B cell (primary cell): ENCODE data around the gene ALKBH5. TPM values are rescaled to one million over a fixed set of nuclear protein-coding genes. Genes with fewer than 3 reads are reported as not detected.

Source experiments
- ATAC-seq: fragments of 200-7000 bp; cut with Tn5 transposase; one replicate; pipeline ENCODE4 v1.10.0; 2021; ENCODE audit warnings: low read depth, mild to moderate bottlenecking, moderate number of reproducible peaks, moderate library complexity
- CTCF ChIA-PET: fragments of 350-600 bp; sonication (Branson Sonifier 250); formaldehyde crosslinking; loops from one replicate; lab custom pipeline; 2021; ENCODE audit warnings: antibody characterized with exemption, inconsistent platforms; lab: Charles Lee
- POLR2A ChIA-PET: fragments of 350-600 bp; sonication (Branson Sonifier 250); formaldehyde crosslinking; loops from one replicate; lab custom pipeline; 2021; ENCODE audit warnings: antibody characterized with exemption; lab: Charles Lee
- DNase-seq: peaks from one replicate; pipeline ENCODE4 v3.0.0; 2013
- H2AFZ ChIP-seq: 2 replicates; pipeline ENCODE4 v1.6.1; 2012; ENCODE audit warnings: mild to moderate bottlenecking, low read depth, low read length; ENCODE audit not compliant: insufficient read depth, poor library complexity, severe bottlenecking
- H3K27ac ChIP-seq, 2 donors: 1 replicate in 1 of 2; 2 replicates in 1 of 2; pipeline ENCODE4 v1.5.1; 2012 to 2013; ENCODE audit warnings: low read length in 2 of 2, mild to moderate bottlenecking in 2 of 2, moderate library complexity in 1 of 2
- H3K27me3 ChIP-seq, 4 experiments: fragments of 200-600 bp in 1 of 4; sonication (generic) in 1 of 4; replicated peaks in 1 of 4; 1 replicate in 2 of 4; 2 replicates in 2 of 4; pipeline versions ENCODE4 v1.6.1 to v1.7.0; 2013 to 2016; ENCODE audit warnings: low read length in 3 of 4, mild to moderate bottlenecking in 2 of 4, mixed read lengths in 1 of 4, moderate library complexity in 1 of 4; ENCODE audit not compliant: insufficient read depth in 4 of 4, control insufficient read depth in 3 of 4; ENCODE audit errors: control extremely low read depth in 1 of 4
- H3K36me3 ChIP-seq, 2 experiments: replicated peaks in 1 of 2; 1 replicate in 1 of 2; 2 replicates in 1 of 2; pipeline versions ENCODE4 v1.6.1 to v1.7.1; 2013; ENCODE audit warnings: low read length in 1 of 2; ENCODE audit not compliant: insufficient read depth in 2 of 2, control insufficient read depth in 1 of 2; ENCODE audit errors: control extremely low read depth in 1 of 2, extremely low read depth in 1 of 2
- H3K4me1 ChIP-seq, 2 donors: fragments of 200-600 bp in 1 of 2; sonication (generic) in 1 of 2; 1 replicate in 1 of 2; 2 replicates in 1 of 2; pipeline versions ENCODE4 v1.5.1 to v1.6.1; 2013 to 2017; ENCODE audit warnings: low read length in 2 of 2; ENCODE audit not compliant: control insufficient read depth in 2 of 2, insufficient read depth in 2 of 2
- H3K4me2 ChIP-seq: replicated peaks from 2 replicates; pipeline ENCODE3; 2012; ENCODE audit warnings: mild to moderate bottlenecking, low read depth, low read length; ENCODE audit not compliant: poor library complexity, severe bottlenecking
- H3K4me3 ChIP-seq, 5 experiments: fragments of 200-600 bp in 1 of 5; sonication (generic) in 1 of 5; 1 replicate in 3 of 5; 2 replicates in 2 of 5; pipeline versions ENCODE4 v1.5.1 to v1.7.0; 2011 to 2016; ENCODE audit warnings: low read length in 4 of 5, mild to moderate bottlenecking in 4 of 5, low read depth in 2 of 5, control low read depth in 1 of 5, moderate library complexity in 1 of 5; ENCODE audit not compliant: insufficient read depth in 1 of 5; ENCODE audit errors: control extremely low read depth in 1 of 5, extremely low read depth in 1 of 5
- H3K79me2 ChIP-seq: fragments of 200-600 bp; sonication (generic); one replicate; pipeline ENCODE4 v1.6.0; 2016; ENCODE audit warnings: low read length; ENCODE audit not compliant: control insufficient read depth, insufficient read depth
- H3K9ac ChIP-seq: fragments of 200-600 bp; sonication (generic); 2 replicates; pipeline ENCODE4 v1.6.1; 2017; ENCODE audit warnings: mild to moderate bottlenecking, low read length, moderate library complexity
- H3K9me3 ChIP-seq, 3 donors: one replicate each; pipeline versions ENCODE4 v1.6.1 to v1.7.1; 2013; ENCODE audit warnings: low read length in 2 of 3; ENCODE audit not compliant: control insufficient read depth in 2 of 3, insufficient read depth in 1 of 3; ENCODE audit errors: control extremely low read depth in 1 of 3
- H4K20me1 ChIP-seq: 2 replicates; pipeline ENCODE4 v1.6.0; 2012; ENCODE audit warnings: mild to moderate bottlenecking, low read length; ENCODE audit not compliant: insufficient read depth, control insufficient read depth, poor library complexity, severe bottlenecking
- H3K27ac Mint-ChIP-seq: one replicate; pipeline ENCODE4 v1.8.0; 2021; ENCODE audit warnings: mixed read lengths
- H3K27me3 Mint-ChIP-seq: one replicate; pipeline ENCODE4 v1.8.0; 2021; ENCODE audit warnings: mixed read lengths
- H3K4me1 Mint-ChIP-seq: one replicate; pipeline ENCODE4 v1.8.0; 2021; ENCODE audit warnings: mixed read lengths
- H3K4me3 Mint-ChIP-seq: one replicate; pipeline ENCODE4 v1.8.0; 2021; ENCODE audit warnings: mixed read lengths
- H3K9me3 Mint-ChIP-seq: one replicate; pipeline ENCODE4 v1.8.0; 2022; ENCODE audit warnings: mixed read lengths; ENCODE audit not compliant: insufficient read depth
- EZH2 ChIP-seq: IDR thresholded peaks from 2 replicates; pipeline ENCODE4 v1.6.1; 2012; ENCODE audit warnings: borderline replicate concordance, low read depth, mild to moderate bottlenecking, moderate library complexity, low read length; ENCODE audit not compliant: insufficient read depth, poor library complexity, severe bottlenecking
- WGBS: methylation state at CpG from one replicate; pipeline ENCODE4 v1.1.5; 2013; ENCODE audit warnings: missing lambda C conversion rate; ENCODE audit not compliant: insufficient coverage; 5-methylcytosine and 5-hydroxymethylcytosine counted together
- intact Hi-C: fragments of 100-400 bp; cut with micrococcal nuclease; formaldehyde crosslinking; loops from one replicate; pipeline ENCODE4 v1.10.0; 2022
- polyA plus RNA-seq: library from polyadenylated mRNA; depleted of rRNA; stranded (reverse); fragments of >200 nt; gene quantifications from 2 replicates; pipeline ENCODE4 v1.2.3, GENCODE V29; 2012
- total RNA-seq, 2 donors: library from RNA; stranded (reverse); fragments of 120-200 nt in 1 of 2; gene quantifications; 1 replicate in 1 of 2; 2 replicates in 1 of 2; pipeline versions ENCODE4 v1.2.3 to v1.2.4, GENCODE V29; 2013 to 2022
- TF ChIP-seq, protein P1 (sequence below): fragments of 200-600 bp; IDR thresholded peaks from one replicate; pipeline ENCODE4 v1.8.0; 2022; ENCODE audit warnings: antibody characterized with exemption, mild to moderate bottlenecking

The ALKBH5 gene
- total and polyA plus RNA-seq, 2 donors (not counting 1 experiment from before 2014, with no cell fraction given) = 63.3 to 104 TPM

DNA sequence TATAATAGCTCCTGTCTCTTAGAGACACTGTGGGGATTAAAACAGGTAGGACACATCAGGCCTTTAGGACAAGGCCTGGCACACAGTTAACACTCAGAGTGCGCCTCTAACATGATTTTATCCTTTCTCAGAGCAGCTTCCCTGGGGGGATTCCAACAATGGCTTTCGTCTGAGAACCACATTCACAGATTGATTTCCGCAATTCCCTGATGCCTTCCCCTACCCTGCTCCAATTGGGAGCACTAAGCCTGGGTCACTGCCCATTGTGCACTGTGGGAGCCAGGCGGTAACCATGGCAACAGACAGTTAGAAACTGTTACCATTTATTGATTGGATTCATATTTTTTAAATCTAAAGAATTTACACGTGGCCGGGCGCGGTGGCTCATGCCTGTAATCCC, 5.9 kb upstream of the ALKBH5 start:
- H2AFZ ChIP-seq = no peak overlapping the region
- H3K4me2 ChIP-seq = no peak overlapping the region
- WGBS = 100% methylated on average over 3 of the region's 8 CpGs
- H3K4me3 Mint-ChIP-seq = no peak overlapping the region
- H3K9ac ChIP-seq = no peak overlapping the region
- H4K20me1 ChIP-seq = no peaks in the 10 kb centered on the region
- H3K27me3 ChIP-seq = no peaks in the 10 kb centered on the region
- intact Hi-C loops = no loop called here
- no peak overlapping the region for H3K27ac ChIP-seq
- H3K4me1 Mint-ChIP-seq = peaks cover 16% of the 10 kb centered on the region
- no peak overlapping the region for H3K4me3 ChIP-seq
- H3K9me3 Mint-ChIP-seq = no peaks in the 10 kb centered on the region
- POLR2A ChIA-PET = no interaction called here
- H3K27me3 Mint-ChIP-seq = no peaks in the 10 kb centered on the region
- ATAC-seq (no peak), DNase-seq (no peak)
- peaks cover 2% of the 10 kb centered on the region for H3K79me2 ChIP-seq
- no peak overlapping the region for H3K27ac Mint-ChIP-seq
- H3K9me3 ChIP-seq = no peaks in the 10 kb centered on the region
- no peaks in the 10 kb centered on the region for H3K36me3 ChIP-seq
- CTCF ChIA-PET = no interaction called here
- TF ChIP-seq EZH2 = no peak
- TF ChIP-seq, protein P1, sequence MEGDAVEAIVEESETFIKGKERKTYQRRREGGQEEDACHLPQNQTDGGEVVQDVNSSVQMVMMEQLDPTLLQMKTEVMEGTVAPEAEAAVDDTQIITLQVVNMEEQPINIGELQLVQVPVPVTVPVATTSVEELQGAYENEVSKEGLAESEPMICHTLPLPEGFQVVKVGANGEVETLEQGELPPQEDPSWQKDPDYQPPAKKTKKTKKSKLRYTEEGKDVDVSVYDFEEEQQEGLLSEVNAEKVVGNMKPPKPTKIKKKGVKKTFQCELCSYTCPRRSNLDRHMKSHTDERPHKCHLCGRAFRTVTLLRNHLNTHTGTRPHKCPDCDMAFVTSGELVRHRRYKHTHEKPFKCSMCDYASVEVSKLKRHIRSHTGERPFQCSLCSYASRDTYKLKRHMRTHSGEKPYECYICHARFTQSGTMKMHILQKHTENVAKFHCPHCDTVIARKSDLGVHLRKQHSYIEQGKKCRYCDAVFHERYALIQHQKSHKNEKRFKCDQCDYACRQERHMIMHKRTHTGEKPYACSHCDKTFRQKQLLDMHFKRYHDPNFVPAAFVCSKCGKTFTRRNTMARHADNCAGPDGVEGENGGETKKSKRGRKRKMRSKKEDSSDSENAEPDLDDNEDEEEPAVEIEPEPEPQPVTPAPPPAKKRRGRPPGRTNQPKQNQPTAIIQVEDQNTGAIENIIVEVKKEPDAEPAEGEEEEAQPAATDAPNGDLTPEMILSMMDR = no peak
- H3K4me1 ChIP-seq = peaks cover 14 to 19% of the 10 kb centered on the region in 2 donors

- DNase-seq = no peak
- H3K36me3 ChIP-seq = no peaks in the 10 kb centered on the region
- ChIA-PET CTCF (no interaction called here), POLR2A (no interaction called here)
- peaks cover 6% of the 10 kb centered on the region for H3K79me2 ChIP-seq
- no peaks in the 10 kb centered on the region for H3K27me3 Mint-ChIP-seq
- no peaks in the 10 kb centered on the region for H3K27me3 ChIP-seq
- H2AFZ ChIP-seq = no peak overlapping the region
- ATAC-seq = no peak
- no peak overlapping the region for H3K27ac Mint-ChIP-seq
- H3K9me3 ChIP-seq = no peaks in the 10 kb centered on the region
- no peaks in the 10 kb centered on the region for H4K20me1 ChIP-seq
- H3K4me3 Mint-ChIP-seq = no peak overlapping the region
- peaks cover 20% of the 10 kb centered on the region for H3K4me1 Mint-ChIP-seq
- H3K9me3 Mint-ChIP-seq = no peaks in the 10 kb centered on the region
- no peak overlapping the region for H3K4me2 ChIP-seq
- no peak overlapping the region for H3K9ac ChIP-seq
- TF ChIP-seq EZH2 = no peak
- TF ChIP-seq, protein P1 = no peak
- H3K4me3 ChIP-seq = no peak overlapping the region
- H3K4me1 ChIP-seq = peaks cover 14 to 19% of the 10 kb centered on the region in 2 donors
- intact Hi-C loops = no loop called here
- no CpG with 5 or more reads among the region's 1 CpG for WGBS
- no peak overlapping the region for H3K27ac ChIP-seq
Measured at GRCh38 chr17:18179196-18179595, 4.4 kb upstream of the ALKBH5 start.
